ENCODE data around the gene UBQLN1. TPM values are rescaled to one million over a fixed set of nuclear protein-coding genes. Genes with fewer than 3 reads are reported as not detected.

UBQLN1 gene
- total and polyA plus RNA-seq, 2 donors (not counting 1 experiment from before 2014, with no cell fraction given), result 49.8 to 101 TPM

DNA sequence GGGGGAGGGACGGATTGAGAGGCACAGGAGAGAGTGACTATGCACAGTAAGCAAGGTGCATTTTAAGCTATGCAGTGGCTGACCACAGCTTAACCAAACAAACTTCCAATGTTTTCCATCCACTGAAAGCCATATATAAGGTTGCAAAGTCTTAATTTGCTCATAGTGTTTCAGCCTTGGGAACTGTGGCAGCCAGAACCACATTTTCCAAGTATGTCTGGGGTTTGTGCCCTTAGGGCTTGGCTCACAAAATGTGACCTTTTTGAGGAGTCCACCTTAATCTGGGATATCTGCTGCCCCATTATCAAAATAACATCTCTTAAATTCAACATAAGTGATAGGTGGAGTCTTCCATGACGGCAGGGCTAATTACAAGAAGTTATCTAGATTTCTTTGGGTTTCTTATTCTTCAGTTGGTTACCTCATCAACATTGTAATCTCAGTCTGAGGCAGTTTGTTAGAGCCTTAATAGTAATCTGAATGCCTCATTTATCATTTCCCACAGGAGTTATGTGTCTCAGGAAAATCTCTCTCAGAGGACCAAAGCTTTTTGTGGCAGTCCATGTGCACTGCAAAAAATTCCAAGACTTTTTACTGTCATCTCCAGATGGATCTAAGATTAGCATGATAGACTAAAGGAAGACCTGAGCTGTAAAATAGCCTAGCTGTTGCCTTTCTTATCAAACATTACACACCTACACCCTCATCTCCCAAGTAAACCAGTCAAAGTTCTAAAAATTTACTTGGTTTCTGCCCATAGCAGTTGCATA, 15.2 kb upstream of the UBQLN1 start:
- no peaks in the 10 kb centered on the region for H3K27me3 ChIP-seq (replicated peaks in 1 of 4; ENCODE audit: control extremely low read depth in 1 of 4, control insufficient read depth in 3 of 4, insufficient read depth in 4 of 4, low read length in 3 of 4)
- POLR2A ChIA-PET, result no interaction called here
- no peaks in the 10 kb centered on the region for H3K36me3 ChIP-seq (replicated peaks in 1 of 2; ENCODE audit: control extremely low read depth in 1 of 2, control insufficient read depth in 1 of 2, extremely low read depth in 1 of 2, insufficient read depth in 2 of 2, low read length in 1 of 2)
- intact Hi-C loops (cut with micrococcal nuclease), result no loop called here
- H3K9ac ChIP-seq (ENCODE audit: low read length), result no peak overlapping the region
- peaks cover 3 to 12% (median 4%) of the 10 kb centered on the region in 3 donors for H3K9me3 ChIP-seq (ENCODE audit: control extremely low read depth in 1 of 3, control insufficient read depth in 2 of 3, insufficient read depth in 1 of 3, low read length in 2 of 3)
- H3K4me3 ChIP-seq (ENCODE audit: control extremely low read depth in 1 of 5, extremely low read depth in 1 of 5, insufficient read depth in 1 of 5, low read depth in 2 of 5, low read length in 4 of 5), result no peak overlapping the region
- H2AFZ ChIP-seq (ENCODE audit: insufficient read depth, low read depth, low read length, poor library complexity, severe bottlenecking), result no peak overlapping the region
- H3K4me2 ChIP-seq (replicated peaks; ENCODE audit: low read depth, low read length, poor library complexity, severe bottlenecking), result no peak overlapping the region
- ATAC-seq (ENCODE audit: low read depth) (no peak), DNase-seq (no peak)
- no peak overlapping the region for H3K27ac Mint-ChIP-seq
- H3K4me1 ChIP-seq (ENCODE audit: control insufficient read depth in 2 of 2, insufficient read depth in 2 of 2, low read length in 2 of 2), result no peaks in the 10 kb centered on the region
- H3K27ac ChIP-seq (ENCODE audit: low read length in 2 of 2), result no peak overlapping the region
- H3K9me3 Mint-ChIP-seq (ENCODE audit: insufficient read depth), result no peaks in the 10 kb centered on the region
- H4K20me1 ChIP-seq (ENCODE audit: control insufficient read depth, insufficient read depth, low read length, poor library complexity, severe bottlenecking), result no peaks in the 10 kb centered on the region
- CTCF ChIA-PET, result no interaction called here
- peaks cover 9% of the 10 kb centered on the region for H3K27me3 Mint-ChIP-seq
- H3K4me3 Mint-ChIP-seq, result no peak overlapping the region
- TF ChIP-seq CTCF (IDR thresholded peaks at IDR 0.05) (no peak), EZH2 (IDR thresholded peaks at IDR 0.05; ENCODE audit: borderline replicate concordance, insufficient read depth, low read depth, low read length, poor library complexity, severe bottlenecking) (no peak)
- no peaks in the 10 kb centered on the region for H3K79me2 ChIP-seq (ENCODE audit: control insufficient read depth, insufficient read depth, low read length)
- no peaks in the 10 kb centered on the region for H3K4me1 Mint-ChIP-seq
- no CpG with 5 or more reads among the region's 2 CpGs for WGBS (ENCODE audit: insufficient coverage)

DNA sequence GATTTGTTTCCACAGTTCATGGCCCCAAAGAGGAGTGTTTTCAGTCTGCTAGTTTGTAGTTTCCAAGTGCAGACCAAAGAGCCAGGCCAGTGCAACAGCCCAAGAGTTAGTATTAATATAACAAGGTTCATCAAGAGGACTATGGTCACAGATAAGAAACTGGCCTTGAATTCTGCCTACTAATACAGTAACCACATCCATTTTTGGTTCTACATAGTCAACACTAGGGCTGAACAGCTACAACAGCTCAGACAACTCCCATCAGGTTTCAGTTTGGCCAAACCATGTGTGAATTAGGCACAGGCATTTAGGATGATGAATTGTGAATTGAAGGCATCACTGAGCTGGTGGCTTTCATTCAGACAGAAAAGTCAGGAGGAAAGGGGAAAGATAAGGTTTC, 13.8 kb upstream of the UBQLN1 start:
- H3K27ac ChIP-seq (ENCODE audit: low read length in 2 of 2), result no peak overlapping the region
- no peak overlapping the region for H3K4me2 ChIP-seq (replicated peaks; ENCODE audit: low read depth, low read length, poor library complexity, severe bottlenecking)
- peaks cover 3 to 12% (median 4%) of the 10 kb centered on the region in 3 donors for H3K9me3 ChIP-seq (ENCODE audit: control extremely low read depth in 1 of 3, control insufficient read depth in 2 of 3, insufficient read depth in 1 of 3, low read length in 2 of 3)
- intact Hi-C loops (cut with micrococcal nuclease), result no loop called here
- no peak for DNase-seq
- H3K9ac ChIP-seq (ENCODE audit: low read length), result no peak overlapping the region
- ChIA-PET CTCF (no interaction called here), POLR2A (no interaction called here)
- H3K4me1 ChIP-seq (ENCODE audit: control insufficient read depth in 2 of 2, insufficient read depth in 2 of 2, low read length in 2 of 2), result no peaks in the 10 kb centered on the region
- H3K27me3 ChIP-seq (replicated peaks in 1 of 4; ENCODE audit: control extremely low read depth in 1 of 4, control insufficient read depth in 3 of 4, insufficient read depth in 4 of 4, low read length in 3 of 4), result no peaks in the 10 kb centered on the region
- H3K27ac Mint-ChIP-seq, result no peak overlapping the region
- H3K4me3 ChIP-seq (ENCODE audit: control extremely low read depth in 1 of 5, extremely low read depth in 1 of 5, insufficient read depth in 1 of 5, low read depth in 2 of 5, low read length in 4 of 5), result no peak overlapping the region
- no peak overlapping the region for H3K4me3 Mint-ChIP-seq
- H2AFZ ChIP-seq (ENCODE audit: insufficient read depth, low read depth, low read length, poor library complexity, severe bottlenecking), result no peak overlapping the region
- no peaks in the 10 kb centered on the region for H3K79me2 ChIP-seq (ENCODE audit: control insufficient read depth, insufficient read depth, low read length)
- H3K9me3 Mint-ChIP-seq (ENCODE audit: insufficient read depth), result no peaks in the 10 kb centered on the region
- no peaks in the 10 kb centered on the region for H3K4me1 Mint-ChIP-seq
- H4K20me1 ChIP-seq (ENCODE audit: control insufficient read depth, insufficient read depth, low read length, poor library complexity, severe bottlenecking), result no peaks in the 10 kb centered on the region
- ATAC-seq (ENCODE audit: low read depth), result no peak
- H3K36me3 ChIP-seq (replicated peaks in 1 of 2; ENCODE audit: control extremely low read depth in 1 of 2, control insufficient read depth in 1 of 2, extremely low read depth in 1 of 2, insufficient read depth in 2 of 2, low read length in 1 of 2), result no peaks in the 10 kb centered on the region
- peaks cover 9% of the 10 kb centered on the region for H3K27me3 Mint-ChIP-seq
- TF ChIP-seq CTCF (IDR thresholded peaks at IDR 0.05) (no peak), EZH2 (IDR thresholded peaks at IDR 0.05; ENCODE audit: borderline replicate concordance, insufficient read depth, low read depth, low read length, poor library complexity, severe bottlenecking) (no peak)

All from B cell (primary cell).